Esophagus squamous epithelium (tissue), 5 donors: Measurements from ENCODE around the gene GGCT. TPM values are rescaled to one million over a fixed set of nuclear protein-coding genes. Genes with fewer than 3 reads are reported as not detected.
"Not testable (repeated sequence)": the region's sequence is repeated elsewhere in the genome, so short reads cannot be mapped to it uniquely, and the experiment has no call there.

Experiments used
- DNase-seq: peaks from one replicate; lab custom pipeline; 2025; lab: John Stamatoyannopoulos, UW
- H3K27ac ChIP-seq, 4 donors: fragments of 200-600 bp; sonication (generic); one replicate each; pipeline ENCODE4 v1.5.1; 2016 to 2019; ENCODE audit warnings: mild to moderate bottlenecking in 1 of 4
- H3K27me3 ChIP-seq, 4 donors: fragments of 200-600 bp; sonication (generic); 1 replicate in 3 of 4; 2 replicates in 1 of 4; pipeline versions ENCODE4 v1.5.1 to v1.6.0; 2017 to 2021; ENCODE audit warnings: antibody characterized with exemption in 1 of 4
- H3K36me3 ChIP-seq, 3 donors: fragments of 200-600 bp; sonication (generic); one replicate each; pipeline ENCODE4 v1.5.1; 2016 to 2019
- H3K4me1 ChIP-seq, 3 donors: fragments of 200-600 bp; sonication (generic); one replicate each; pipeline ENCODE4 v1.5.1; 2017 to 2019
- H3K4me3 ChIP-seq, 4 donors: fragments of 200-600 bp; sonication (generic); 1 replicate in 3 of 4; 2 replicates in 1 of 4; pipeline ENCODE4 v1.5.1; 2016 to 2019; ENCODE audit warnings: mild to moderate bottlenecking in 2 of 4, moderate library complexity in 1 of 4
- H3K9me3 ChIP-seq, 3 donors: fragments of 200-600 bp; sonication (generic); one replicate each; pipeline ENCODE4 v1.5.1; 2016 to 2019
- POLR2A ChIP-seq, 4 donors: fragments of 450-650 bp; IDR thresholded peaks; one replicate each; pipeline ENCODE4 v1.6.1; 2017; ENCODE audit warnings: antibody characterized with exemption in 4 of 4, mild to moderate bottlenecking in 4 of 4, moderate library complexity in 3 of 4
- WGBS, 2 donors: methylation state at CpG; one replicate each; pipeline ENCODE4 v1.1.5; 2018; 5-methylcytosine and 5-hydroxymethylcytosine counted together
- intact Hi-C: fragments of 100-400 bp; cut with DNase I; formaldehyde crosslinking; loops from one replicate; pipeline ENCODE4 v1.15.0; 2022
- total RNA-seq, 4 donors: library from RNA; depleted of rRNA; stranded (reverse); fragments of >200 nt; gene quantifications; one replicate each; pipeline ENCODE4 v1.1.0, GENCODE V29; 2016
- TF ChIP-seq, protein P1 (sequence below), 6 experiments: fragments of 450-650 bp in 4 of 6; fragments of 200-600 bp in 2 of 6; sonication (generic) in 2 of 6; IDR thresholded peaks; one replicate each; pipeline ENCODE4 v1.5.1; 2016 to 2019; ENCODE audit warnings: antibody characterized with exemption in 6 of 6, mild to moderate bottlenecking in 4 of 6, moderate library complexity in 4 of 6
- donor health status: DM: yes; HTN: yes; CAD: no.

Gene GGCT
- total RNA-seq, 4 donors from 2014 or later = 42.3 to 74.9 (median 63.9) TPM

DNA sequence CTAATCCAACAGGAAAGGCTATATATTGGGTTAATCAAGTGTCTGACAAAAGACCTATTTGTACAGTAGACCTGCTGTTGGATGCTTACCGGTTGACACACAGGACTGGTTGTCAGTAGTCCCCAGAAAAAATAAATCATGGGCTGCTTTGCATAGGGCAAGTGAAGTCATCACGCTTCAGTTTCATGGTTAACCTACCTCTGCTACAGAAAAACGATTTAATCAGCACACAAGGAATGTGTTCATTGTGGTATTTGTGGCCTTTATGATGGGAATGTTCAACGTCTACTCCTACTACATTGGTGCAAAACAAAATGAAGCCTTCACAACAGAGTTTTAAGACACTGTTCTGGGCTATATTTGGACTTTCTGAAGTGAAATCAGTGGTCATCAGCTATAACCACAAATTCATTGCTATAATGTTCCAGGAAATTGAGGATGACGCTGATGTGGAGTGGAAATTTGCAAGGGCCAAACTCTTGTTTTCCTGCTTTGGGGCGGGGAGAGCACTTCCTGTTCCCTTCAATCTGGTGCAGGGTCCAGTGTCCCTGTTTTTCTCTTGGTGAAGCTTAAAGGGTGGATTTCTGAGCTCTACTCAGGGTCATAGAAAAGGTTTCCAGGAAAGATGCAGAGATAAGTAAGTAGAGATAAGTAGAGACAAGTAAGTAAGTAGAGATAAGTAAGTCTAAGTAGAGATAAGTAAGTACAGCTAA, 39.3 kb upstream of the GGCT start:
- peaks cover 0 to 9% (median 0%) of the 10 kb centered on the region in 3 donors for H3K36me3 ChIP-seq
- H3K4me1 ChIP-seq = peaks cover 0 to 5% (median under 1%) of the 10 kb centered on the region in 3 donors
- H3K9me3 ChIP-seq = no peaks in the 10 kb centered on the region
- H3K4me3 ChIP-seq = no peak overlapping the region
- DNase-seq = no peak
- intact Hi-C loops = no loop called here
- TF ChIP-seq, protein P1, sequence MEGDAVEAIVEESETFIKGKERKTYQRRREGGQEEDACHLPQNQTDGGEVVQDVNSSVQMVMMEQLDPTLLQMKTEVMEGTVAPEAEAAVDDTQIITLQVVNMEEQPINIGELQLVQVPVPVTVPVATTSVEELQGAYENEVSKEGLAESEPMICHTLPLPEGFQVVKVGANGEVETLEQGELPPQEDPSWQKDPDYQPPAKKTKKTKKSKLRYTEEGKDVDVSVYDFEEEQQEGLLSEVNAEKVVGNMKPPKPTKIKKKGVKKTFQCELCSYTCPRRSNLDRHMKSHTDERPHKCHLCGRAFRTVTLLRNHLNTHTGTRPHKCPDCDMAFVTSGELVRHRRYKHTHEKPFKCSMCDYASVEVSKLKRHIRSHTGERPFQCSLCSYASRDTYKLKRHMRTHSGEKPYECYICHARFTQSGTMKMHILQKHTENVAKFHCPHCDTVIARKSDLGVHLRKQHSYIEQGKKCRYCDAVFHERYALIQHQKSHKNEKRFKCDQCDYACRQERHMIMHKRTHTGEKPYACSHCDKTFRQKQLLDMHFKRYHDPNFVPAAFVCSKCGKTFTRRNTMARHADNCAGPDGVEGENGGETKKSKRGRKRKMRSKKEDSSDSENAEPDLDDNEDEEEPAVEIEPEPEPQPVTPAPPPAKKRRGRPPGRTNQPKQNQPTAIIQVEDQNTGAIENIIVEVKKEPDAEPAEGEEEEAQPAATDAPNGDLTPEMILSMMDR (IDR thresholded peaks at IDR 0.05) = no peak
- TF ChIP-seq POLR2A (IDR thresholded peaks at IDR 0.05) = no peak
- 72% methylated on average over 6 of the region's 6 CpGs for WGBS, 2 donors
- H3K27me3 ChIP-seq = no peaks in the 10 kb centered on the region
- no peak overlapping the region for H3K27ac ChIP-seq

DNA sequence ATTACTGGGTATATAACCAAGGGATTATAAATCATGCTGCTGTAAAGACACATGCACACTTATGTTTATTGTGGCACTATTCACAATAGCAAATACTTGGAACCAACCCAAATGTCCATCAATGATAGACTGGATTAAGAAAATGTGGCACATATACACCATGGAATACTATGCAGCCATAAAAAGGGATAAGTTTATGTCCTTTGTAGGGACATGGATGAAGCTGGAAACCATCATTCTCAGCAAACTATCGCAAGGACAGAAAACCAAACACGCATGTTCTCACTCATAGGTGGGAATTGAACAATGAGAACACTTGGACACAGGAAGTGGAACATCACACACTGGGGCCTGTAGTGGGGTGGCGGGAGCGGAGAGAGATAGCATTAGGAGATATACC, 38.5 kb upstream of the GGCT start:
- not testable (repeated sequence) for H3K27me3 ChIP-seq

GRCh38 chr7:30533886-30534285, 29.3 kb upstream of the GGCT start:
- DNase-seq = no peak
- no peak overlapping the region for H3K27ac ChIP-seq
- H3K36me3 ChIP-seq = peaks cover 0 to 4% (median 0%) of the 10 kb centered on the region in 3 donors
- 69 to 97% methylated on average over 3 to 5 of the region's 5 CpGs for WGBS, 2 donors
- no peaks in the 10 kb centered on the region for H3K27me3 ChIP-seq
- TF ChIP-seq POLR2A (IDR thresholded peaks at IDR 0.05) = no peak
- TF ChIP-seq, protein P1 (IDR thresholded peaks at IDR 0.05) = no peak
- no peak overlapping the region for H3K4me3 ChIP-seq
- no peaks in the 10 kb centered on the region for H3K4me1 ChIP-seq
- intact Hi-C loops = no loop called here
- no peaks in the 10 kb centered on the region for H3K9me3 ChIP-seq

More for the DNA sequence above, 38.5 kb upstream of the GGCT start:
- DNase-seq, H3K4me1 ChIP-seq, H3K27ac ChIP-seq, H3K4me3 ChIP-seq, H3K9me3 ChIP-seq, intact Hi-C loops: not testable (repeated sequence)
- peaks cover 0 to 14% (median 0%) of the 10 kb centered on the region in 3 donors for H3K36me3 ChIP-seq
- 95 to 100% methylated on average over 4 of the region's 4 CpGs for WGBS, 2 donors

- Histone ChIP-seq H3K9me3 (no peaks in the 10 kb centered on the region), H3K27ac (no peak overlapping the region), H3K4me3 (no peak overlapping the region), H3K4me1 (no peaks in the 10 kb centered on the region), H3K36me3 (no peaks in the 10 kb centered on the region), H3K27me3 (no peaks in the 10 kb centered on the region)
- no peak for DNase-seq
- intact Hi-C loops = no loop called here
- TF ChIP-seq, protein P1 (IDR thresholded peaks at IDR 0.05) = no peak
- 54 to 87% methylated on average over 3 of the region's 3 CpGs for WGBS, 2 donors
Observed at GRCh38 chr7:30531286-30531685, 26.7 kb upstream of the GGCT start.

DNA sequence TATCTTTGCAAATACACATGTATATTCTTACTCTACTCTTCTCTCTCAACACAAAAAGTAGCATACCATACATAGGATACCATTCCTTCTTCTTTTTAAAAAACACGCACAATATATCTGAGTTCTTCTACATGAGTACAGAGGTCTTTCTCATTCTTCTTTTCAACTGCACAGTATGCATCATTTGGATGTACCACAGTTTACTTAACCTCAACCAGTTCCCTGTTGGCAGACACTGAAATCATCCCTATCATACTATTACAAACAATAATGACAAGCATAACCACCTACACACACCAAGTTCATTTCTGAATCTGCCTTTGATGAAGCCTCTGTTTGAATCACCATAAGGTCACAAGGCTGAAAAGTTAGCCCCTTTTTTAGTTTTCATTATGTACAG, 25.7 kb upstream of the GGCT start:
- TF ChIP-seq, protein P1 (IDR thresholded peaks at IDR 0.05) = no peak
- no peak for TF ChIP-seq POLR2A (IDR thresholded peaks at IDR 0.05)
- H3K9me3 ChIP-seq = no peaks in the 10 kb centered on the region
- WGBS, 2 donors = 93 to 100% methylated on average over 1 of the region's 1 CpG
- no peak overlapping the region for H3K27ac ChIP-seq
- H3K4me3 ChIP-seq = no peak overlapping the region
- H3K36me3 ChIP-seq = no peaks in the 10 kb centered on the region
- DNase-seq = no peak
- no peaks in the 10 kb centered on the region for H3K27me3 ChIP-seq
- H3K4me1 ChIP-seq = no peaks in the 10 kb centered on the region
- intact Hi-C loops = no loop called here
